ENCODE measurements around the gene CREB3L4.

CREB3L4 gene

GRCh38 chr1:153967107-153967999, at the start of gene CREB3L4:
Gene CREB3L4 (plus strand): TSS chr1:153967902. CDS start chr1:153968526, 624 bp downstream.
- no peak for DNase-seq

- no peak for DNase-seq
These were observed 47.5 kb upstream of the CREB3L4 start for GRCh38 chr1:153919876-153920852.

GRCh38 chr1:153921080-153921802, 46.5 kb upstream of the CREB3L4 start:
- DNase-seq: no peak

- DNase-seq: no peak
These were observed 46.0 kb upstream of the CREB3L4 start for GRCh38 chr1:153921803-153922075.

- no peak for DNase-seq
These were observed 45.4 kb upstream of the CREB3L4 start for GRCh38 chr1:153922076-153922971.

GRCh38 chr1:153922972-153923925, 44.5 kb upstream of the CREB3L4 start, which contains the start of gene GATAD2B:
Gene GATAD2B (minus strand): TSS chr1:153922972. CDS start chr1:153828347, 94,625 bp downstream.
- peak; percentile 62 for DNase-seq

GRCh38 chr1:153926405-153926804, 41.3 kb upstream of the CREB3L4 start:
- DNase-seq: no peak

- no peak for DNase-seq
These were observed 39.5 kb upstream of the CREB3L4 start for GRCh38 chr1:153928245-153928644.

- DNase-seq: no peak
These were observed 38.8 kb upstream of the CREB3L4 start for GRCh38 chr1:153928791-153929341.

GRCh38 chr1:153929426-153929825, 38.3 kb upstream of the CREB3L4 start:
- no peak for DNase-seq

GRCh38 chr1:153929981-153930948, 37.4 kb upstream of the CREB3L4 start:
- DNase-seq: no peak

GRCh38 chr1:153932156-153933131, 35.3 kb upstream of the CREB3L4 start:
- no peak for DNase-seq

- DNase-seq: no peak
These were observed 34.3 kb upstream of the CREB3L4 start for GRCh38 chr1:153933430-153933829.

GRCh38 chr1:153933955-153934354, 33.7 kb upstream of the CREB3L4 start:
- no peak for DNase-seq

- no peak for DNase-seq
These were observed 33.0 kb upstream of the CREB3L4 start for GRCh38 chr1:153934746-153935145.

GRCh38 chr1:153936011-153936802, 31.5 kb upstream of the CREB3L4 start:
- DNase-seq: no peak

GRCh38 chr1:153937331-153937730, 30.4 kb upstream of the CREB3L4 start:
- no peak for DNase-seq
